Nephron (organoid): ENCODE measurements around the gene ANO10.

Source experiments
- H3K27ac Mint-ChIP-seq, 3 experiments: 2 replicates each; pipeline ENCODE4 v1.8.0; 2020; ENCODE audit warnings: mixed read lengths in 3 of 3, mild to moderate bottlenecking in 2 of 3, moderate library complexity in 1 of 3
- H3K27me3 Mint-ChIP-seq: 2 replicates; pipeline ENCODE4 v1.8.0; 2021; ENCODE audit warnings: low read depth, mild to moderate bottlenecking, moderate library complexity, mixed read lengths
- H3K36me3 Mint-ChIP-seq: 2 replicates; pipeline ENCODE4 v1.8.0; 2020; ENCODE audit warnings: low read depth, mixed read lengths
- H3K4me1 Mint-ChIP-seq: 2 replicates; pipeline ENCODE4 v1.8.0; 2020; ENCODE audit warnings: mixed read lengths
- H3K4me3 Mint-ChIP-seq, 3 experiments: 2 replicates each; pipeline ENCODE4 v1.8.0; 2020; ENCODE audit warnings: mild to moderate bottlenecking in 3 of 3, mixed read lengths in 3 of 3, moderate library complexity in 2 of 3
- H3K9me3 Mint-ChIP-seq: 2 replicates; pipeline ENCODE4 v1.8.0; 2020; ENCODE audit warnings: mixed read lengths
- CTCF ChIP-seq, 3 experiments: fragments of 200-600 bp; sonication (generic); IDR thresholded peaks; one replicate each; pipeline ENCODE4 v1.5.0; 2021; ENCODE audit warnings: antibody characterized with exemption in 3 of 3; ENCODE audit not compliant: unreplicated experiment in 3 of 3

The ANO10 gene

GRCh38 chr3:43587303-43587702 lies 34.5 kb downstream of the ANO10 start:
- H3K9me3 Mint-ChIP-seq, result peaks cover 16% of the 10 kb centered on the region
- peak overlapping the region in 2 of 3 experiments; percentile 12 to 23 for H3K27ac Mint-ChIP-seq
- no peak for TF ChIP-seq CTCF (IDR thresholded peaks at IDR 0.05; ENCODE audit: unreplicated experiment in 3 of 3)
- no peaks in the 10 kb centered on the region for H3K27me3 Mint-ChIP-seq
- H3K36me3 Mint-ChIP-seq, result peaks cover 33% of the 10 kb centered on the region
- peaks cover 38% of the 10 kb centered on the region for H3K4me1 Mint-ChIP-seq
- no peak overlapping the region for H3K4me3 Mint-ChIP-seq

- Mint-ChIP-seq H3K4me3 (no peak overlapping the region), H3K9me3 (no peaks in the 10 kb centered on the region), H3K4me1 (peaks cover 38% of the 10 kb centered on the region), H3K27me3 (no peaks in the 10 kb centered on the region), H3K27ac (peak overlapping the region in 1 of 3 experiments; percentile 83), H3K36me3 (peaks cover 21% of the 10 kb centered on the region)
- TF ChIP-seq CTCF (IDR thresholded peaks at IDR 0.05; ENCODE audit: unreplicated experiment in 3 of 3), result no peak
Measured at GRCh38 chr3:43584043-43584826, 37.6 kb downstream of the ANO10 start.

- Mint-ChIP-seq H3K27ac (peak overlapping the region in 2 of 3 experiments; percentile 9 to 83), H3K4me3 (no peak overlapping the region), H3K4me1 (peaks cover 38% of the 10 kb centered on the region), H3K27me3 (no peaks in the 10 kb centered on the region), H3K9me3 (no peaks in the 10 kb centered on the region), H3K36me3 (peaks cover 13% of the 10 kb centered on the region)
- no peak for TF ChIP-seq CTCF (IDR thresholded peaks at IDR 0.05; ENCODE audit: unreplicated experiment in 3 of 3)
Measured at GRCh38 chr3:43583481-43583880, 38.3 kb downstream of the ANO10 start.

GRCh38 chr3:43582866-43583265 lies 38.9 kb downstream of the ANO10 start:
- Mint-ChIP-seq H3K27me3 (no peaks in the 10 kb centered on the region), H3K27ac (peak overlapping the region; percentile 9 to 83 (median 81)), H3K36me3 (peaks cover 12% of the 10 kb centered on the region), H3K4me3 (no peak overlapping the region), H3K9me3 (no peaks in the 10 kb centered on the region), H3K4me1 (peaks cover 38% of the 10 kb centered on the region)
- TF ChIP-seq CTCF (IDR thresholded peaks at IDR 0.05; ENCODE audit: unreplicated experiment in 3 of 3), result no peak

- H3K4me3 Mint-ChIP-seq, result no peak overlapping the region
- peaks cover 29% of the 10 kb centered on the region for H3K4me1 Mint-ChIP-seq
- H3K27me3 Mint-ChIP-seq, result no peaks in the 10 kb centered on the region
- peaks cover 22% of the 10 kb centered on the region for H3K36me3 Mint-ChIP-seq
- H3K9me3 Mint-ChIP-seq, result no peaks in the 10 kb centered on the region
- no peak overlapping the region for H3K27ac Mint-ChIP-seq
- TF ChIP-seq CTCF (IDR thresholded peaks at IDR 0.05; ENCODE audit: unreplicated experiment in 3 of 3), result no peak
Measured at GRCh38 chr3:43581343-43581742, 40.5 kb downstream of the ANO10 start.

- H3K9me3 Mint-ChIP-seq, result no peaks in the 10 kb centered on the region
- no peak overlapping the region for H3K4me3 Mint-ChIP-seq
- peaks cover 27% of the 10 kb centered on the region for H3K36me3 Mint-ChIP-seq
- no peak for TF ChIP-seq CTCF (IDR thresholded peaks at IDR 0.05; ENCODE audit: unreplicated experiment in 3 of 3)
- H3K27me3 Mint-ChIP-seq, result no peaks in the 10 kb centered on the region
- H3K27ac Mint-ChIP-seq, result no peak overlapping the region
- H3K4me1 Mint-ChIP-seq, result peaks cover 18% of the 10 kb centered on the region
Measured at GRCh38 chr3:43580181-43580580, 41.6 kb downstream of the ANO10 start.
